Thyroid gland (tissue), 4 donors: ENCODE results near the gene PREP.

Experiments used
- POLR2A ChIP-seq, 2 donors: fragments of 450-650 bp; IDR thresholded peaks; one replicate each; pipeline ENCODE4 v1.6.1; 2017; ENCODE audit warnings: antibody characterized with exemption in 2 of 2, mild to moderate bottlenecking in 2 of 2, moderate library complexity in 1 of 2
- TF ChIP-seq, protein P1 (sequence below), 6 experiments: fragments of 200-600 bp in 3 of 6; fragments of 450-650 bp in 3 of 6; sonication (generic) in 3 of 6; IDR thresholded peaks; one replicate each; pipeline ENCODE4 v1.5.1; 2016 to 2019; ENCODE audit warnings: antibody characterized with exemption in 6 of 6, mild to moderate bottlenecking in 2 of 6, inconsistent platforms in 1 of 6, moderate library complexity in 1 of 6

DNA sequence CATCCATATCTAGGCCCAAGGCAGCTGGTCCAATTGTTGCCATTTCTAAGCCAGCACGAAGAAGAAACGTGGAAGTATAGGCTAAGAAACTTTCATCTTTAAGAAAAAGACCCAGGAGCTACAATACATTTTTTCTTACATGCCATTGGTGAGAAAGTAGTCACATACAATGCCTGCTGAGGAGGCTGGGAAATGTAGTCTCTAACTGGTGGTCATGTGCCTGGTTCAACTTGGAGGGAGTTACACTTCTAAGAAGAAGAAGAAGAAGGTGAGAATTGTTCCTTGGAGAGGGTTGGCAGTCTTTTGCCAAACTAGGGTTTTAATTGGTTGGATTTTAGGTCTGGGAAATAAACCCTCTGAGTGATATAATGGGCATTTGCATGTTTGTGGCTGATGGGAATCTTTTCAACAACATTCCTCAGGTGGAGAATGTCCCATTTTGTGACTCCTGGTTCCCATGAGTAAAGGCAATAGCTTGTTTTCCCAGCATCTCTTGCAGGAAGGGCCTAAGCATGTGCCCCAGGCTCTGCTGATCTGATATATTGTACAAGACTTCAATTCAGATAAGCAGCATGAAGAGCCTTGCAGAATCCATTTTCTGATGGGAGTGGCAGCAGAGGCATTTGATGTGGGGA, 47.0 kb upstream of the PREP start:
- TF ChIP-seq, protein P1, sequence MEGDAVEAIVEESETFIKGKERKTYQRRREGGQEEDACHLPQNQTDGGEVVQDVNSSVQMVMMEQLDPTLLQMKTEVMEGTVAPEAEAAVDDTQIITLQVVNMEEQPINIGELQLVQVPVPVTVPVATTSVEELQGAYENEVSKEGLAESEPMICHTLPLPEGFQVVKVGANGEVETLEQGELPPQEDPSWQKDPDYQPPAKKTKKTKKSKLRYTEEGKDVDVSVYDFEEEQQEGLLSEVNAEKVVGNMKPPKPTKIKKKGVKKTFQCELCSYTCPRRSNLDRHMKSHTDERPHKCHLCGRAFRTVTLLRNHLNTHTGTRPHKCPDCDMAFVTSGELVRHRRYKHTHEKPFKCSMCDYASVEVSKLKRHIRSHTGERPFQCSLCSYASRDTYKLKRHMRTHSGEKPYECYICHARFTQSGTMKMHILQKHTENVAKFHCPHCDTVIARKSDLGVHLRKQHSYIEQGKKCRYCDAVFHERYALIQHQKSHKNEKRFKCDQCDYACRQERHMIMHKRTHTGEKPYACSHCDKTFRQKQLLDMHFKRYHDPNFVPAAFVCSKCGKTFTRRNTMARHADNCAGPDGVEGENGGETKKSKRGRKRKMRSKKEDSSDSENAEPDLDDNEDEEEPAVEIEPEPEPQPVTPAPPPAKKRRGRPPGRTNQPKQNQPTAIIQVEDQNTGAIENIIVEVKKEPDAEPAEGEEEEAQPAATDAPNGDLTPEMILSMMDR (IDR thresholded peaks at IDR 0.05), result no peak
- no peak for TF ChIP-seq POLR2A (IDR thresholded peaks at IDR 0.05)
